Activated CD4-positive, alpha-beta T cell treated with anti-CD3 and anti-CD28 coated beads for 4 hours (primary cell): Measurements from ENCODE around the gene C1orf74.

Experiments
- DNase-seq, 2 donors: peaks; one replicate each; pipeline ENCODE4 v3.0.0-alpha.2; 2020

The C1orf74 gene

GRCh38 chr1:209741889-209742288, 42.5 kb downstream of the C1orf74 start:
- DNase-seq = no peak

- DNase-seq = no peak
Observed at GRCh38 chr1:209741193-209741592, 43.2 kb downstream of the C1orf74 start.

- DNase-seq = no peak
Observed at GRCh38 chr1:209738270-209738669, 46.1 kb downstream of the C1orf74 start.

GRCh38 chr1:209737118-209737505, 47.2 kb downstream of the C1orf74 start:
- no peak for DNase-seq

GRCh38 chr1:209736490-209737117, 47.8 kb downstream of the C1orf74 start:
- DNase-seq = no peak

- DNase-seq = no peak
Observed at GRCh38 chr1:209733409-209734192, 50.8 kb downstream of the C1orf74 start.

GRCh38 chr1:209732725-209733124, 51.6 kb downstream of the C1orf74 start:
- no peak for DNase-seq

GRCh38 chr1:209729436-209729835, 54.9 kb downstream of the C1orf74 start:
- DNase-seq = no peak
